Head of caudate nucleus (tissue), 42 donors: ENCODE measurements around the gene CDCP1.

Experiments
- DNase-seq, 42 donors: peaks; one replicate each; pipeline versions ENCODE4 v3.0.0 to v3.0.0-alpha.2; 2020 to 2021; ENCODE audit warnings: mixed read lengths in 7 of 42
- intact Hi-C: fragments of 100-400 bp; cut with DNase I; formaldehyde crosslinking; loops from one replicate; pipeline ENCODE4 v1.15.0; 2022

CDCP1 gene, protein sequence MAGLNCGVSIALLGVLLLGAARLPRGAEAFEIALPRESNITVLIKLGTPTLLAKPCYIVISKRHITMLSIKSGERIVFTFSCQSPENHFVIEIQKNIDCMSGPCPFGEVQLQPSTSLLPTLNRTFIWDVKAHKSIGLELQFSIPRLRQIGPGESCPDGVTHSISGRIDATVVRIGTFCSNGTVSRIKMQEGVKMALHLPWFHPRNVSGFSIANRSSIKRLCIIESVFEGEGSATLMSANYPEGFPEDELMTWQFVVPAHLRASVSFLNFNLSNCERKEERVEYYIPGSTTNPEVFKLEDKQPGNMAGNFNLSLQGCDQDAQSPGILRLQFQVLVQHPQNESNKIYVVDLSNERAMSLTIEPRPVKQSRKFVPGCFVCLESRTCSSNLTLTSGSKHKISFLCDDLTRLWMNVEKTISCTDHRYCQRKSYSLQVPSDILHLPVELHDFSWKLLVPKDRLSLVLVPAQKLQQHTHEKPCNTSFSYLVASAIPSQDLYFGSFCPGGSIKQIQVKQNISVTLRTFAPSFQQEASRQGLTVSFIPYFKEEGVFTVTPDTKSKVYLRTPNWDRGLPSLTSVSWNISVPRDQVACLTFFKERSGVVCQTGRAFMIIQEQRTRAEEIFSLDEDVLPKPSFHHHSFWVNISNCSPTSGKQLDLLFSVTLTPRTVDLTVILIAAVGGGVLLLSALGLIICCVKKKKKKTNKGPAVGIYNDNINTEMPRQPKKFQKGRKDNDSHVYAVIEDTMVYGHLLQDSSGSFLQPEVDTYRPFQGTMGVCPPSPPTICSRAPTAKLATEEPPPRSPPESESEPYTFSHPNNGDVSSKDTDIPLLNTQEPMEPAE

GRCh38 chr3:45145681-45146614 lies at the start of gene CDCP1:
Gene CDCP1 (minus strand): TSS chr3:45146378. CDS start chr3:45146287, 91 bp downstream.
- intact Hi-C loops: no loop called here
- DNase-seq: peak in 15 of 42 donors; percentile 5 to 45 (median 17)

DNA sequence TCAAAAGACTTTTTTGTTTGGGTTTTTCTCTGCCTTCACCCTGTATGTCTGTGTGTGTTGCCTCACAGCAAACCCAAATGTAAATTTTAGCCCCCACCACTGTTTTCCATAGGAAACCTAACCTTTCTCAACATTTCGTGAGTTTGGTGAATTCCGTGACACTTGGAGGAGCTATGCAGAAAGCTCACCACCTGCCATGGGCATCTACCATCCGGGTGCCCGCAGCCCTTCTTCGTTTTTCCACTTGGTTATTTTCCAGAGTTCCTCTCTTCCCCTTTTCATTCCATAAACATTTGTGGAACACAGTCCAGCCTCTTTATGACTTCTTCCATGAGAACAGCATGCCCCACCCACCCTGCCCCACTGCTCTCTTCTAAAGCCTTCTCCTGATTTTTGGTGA lies 48.6 kb upstream of the CDCP1 start:
- DNase-seq: no peak
- intact Hi-C loops: no loop called here

DNA sequence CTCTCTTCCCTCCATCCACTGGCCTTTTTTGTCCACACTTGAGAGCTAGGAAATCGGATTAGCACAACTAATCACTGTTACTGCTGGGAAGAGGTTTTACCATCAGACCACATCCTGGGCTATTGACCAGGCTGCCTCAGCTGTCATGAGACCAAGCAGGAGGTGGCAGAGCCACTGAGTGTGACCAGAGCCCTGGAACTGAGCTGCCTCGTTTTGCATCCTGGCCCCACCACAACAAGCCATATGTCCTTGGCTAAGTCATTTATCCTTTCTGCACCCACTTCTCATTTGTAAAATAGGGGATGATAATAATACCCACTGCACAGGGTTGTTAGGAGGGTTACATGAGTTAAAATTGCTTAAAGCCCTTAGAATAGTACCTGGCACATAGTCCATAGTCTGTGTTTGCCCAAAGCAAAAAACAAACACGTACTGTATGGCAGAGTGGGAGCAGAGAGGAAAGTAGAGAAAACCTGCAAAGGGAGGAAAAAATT lies 45.8 kb upstream of the CDCP1 start:
- DNase-seq: no peak
- intact Hi-C loops: no loop called here

DNA sequence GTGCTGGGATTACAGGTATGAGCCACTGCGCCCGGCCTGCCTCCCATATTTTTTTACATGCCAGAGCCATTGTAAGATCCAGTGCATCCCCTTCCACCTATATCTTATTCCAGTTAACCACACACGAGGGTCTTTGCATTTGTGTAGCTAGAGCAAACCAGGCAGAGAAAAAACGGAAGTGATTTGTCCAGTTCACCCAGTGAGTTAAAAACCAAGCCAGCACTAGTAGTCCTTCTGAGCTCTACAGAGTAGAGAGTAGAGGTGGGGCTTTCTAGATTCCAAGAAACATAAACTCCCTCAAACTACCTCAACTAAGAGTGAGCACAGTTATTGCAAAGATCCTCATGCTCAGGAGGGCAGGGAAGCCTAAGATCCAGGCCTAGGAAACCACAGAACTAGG lies 45.2 kb upstream of the CDCP1 start:
- intact Hi-C loops: no loop called here
- DNase-seq: no peak

DNA sequence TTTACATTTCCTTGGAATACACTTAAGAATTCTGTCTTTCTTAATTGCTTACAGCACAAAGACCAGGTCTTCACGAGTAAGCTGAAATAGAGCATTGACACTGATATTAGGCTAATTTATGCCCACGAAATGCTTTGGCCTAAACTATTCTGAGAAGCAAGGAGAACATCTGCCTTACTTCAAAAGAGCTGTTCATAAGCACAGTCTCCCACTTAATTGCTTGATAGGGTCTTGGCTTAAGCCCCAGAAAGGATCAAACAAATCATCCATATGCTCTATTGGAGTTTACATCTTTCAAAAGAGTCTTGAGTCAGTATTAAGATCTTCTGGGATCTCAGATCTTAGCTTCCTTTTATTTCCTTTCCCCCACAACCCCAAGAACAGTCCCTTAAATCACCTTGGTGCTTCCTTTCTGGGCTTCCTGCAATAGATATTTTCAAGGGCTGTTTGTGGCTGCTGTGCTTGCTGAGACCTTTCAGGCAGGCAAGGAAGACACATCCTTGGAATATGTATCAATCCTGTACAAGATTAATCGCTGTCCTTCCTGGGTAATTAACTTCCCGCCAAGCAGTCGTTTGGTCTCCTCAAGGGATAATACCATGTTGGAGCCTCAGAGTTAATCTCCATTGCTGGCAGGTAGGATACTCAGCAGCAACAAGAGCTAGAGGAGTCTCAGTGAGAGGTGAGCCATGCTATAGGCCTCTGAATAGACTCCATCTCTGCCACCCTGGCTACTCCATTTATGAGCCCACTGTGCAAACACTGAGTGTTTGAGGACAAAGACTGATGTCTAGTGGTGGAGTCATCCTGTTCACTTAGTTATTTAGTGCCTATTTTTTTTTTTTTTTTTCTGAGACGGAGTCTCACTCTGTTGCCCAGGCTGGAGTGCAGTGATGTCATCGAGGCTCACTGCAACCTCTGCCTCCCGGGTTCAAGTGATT lies 42.8 kb upstream of the CDCP1 start:
- intact Hi-C loops: no loop called here
- DNase-seq: no peak

- intact Hi-C loops: no loop called here
These were observed 41.5 kb upstream of the CDCP1 start for GRCh38 chr3:45187694-45188141.

GRCh38 chr3:45186871-45187270 lies 40.7 kb upstream of the CDCP1 start:
- DNase-seq: no peak
- intact Hi-C loops: no loop called here

More at GRCh38 chr3:45187694-45188141, 41.5 kb upstream of the CDCP1 start:
- DNase-seq: no peak

GRCh38 chr3:45185461-45185860 lies 39.3 kb upstream of the CDCP1 start:
- intact Hi-C loops: no loop called here
- no peak for DNase-seq

GRCh38 chr3:45185052-45185451 lies 38.9 kb upstream of the CDCP1 start:
- no peak for DNase-seq
- intact Hi-C loops: no loop called here

DNA sequence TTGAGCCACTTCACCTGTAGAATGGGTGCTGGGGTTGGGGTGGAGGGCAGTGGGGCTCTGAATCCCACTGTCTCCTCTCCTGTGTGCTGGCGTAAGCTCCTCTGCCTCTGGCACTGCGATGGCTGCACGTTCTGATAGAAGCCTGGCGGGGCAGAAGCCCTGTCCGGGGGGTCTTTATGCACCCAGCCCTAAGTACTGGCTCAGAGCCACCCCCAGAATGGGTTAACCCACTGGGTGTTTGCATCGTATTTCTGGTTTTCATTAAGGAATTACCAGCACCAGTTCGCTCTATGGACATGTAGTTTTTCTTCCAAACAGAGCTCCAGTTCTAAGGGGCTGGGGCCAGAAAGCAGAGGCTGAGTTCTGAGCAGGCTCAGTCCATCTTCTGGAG lies 37.7 kb upstream of the CDCP1 start:
- no peak for DNase-seq
- intact Hi-C loops: no loop called here

GRCh38 chr3:45182915-45183871 lies 37.0 kb upstream of the CDCP1 start:
- intact Hi-C loops: no loop called here
- DNase-seq: peak; percentile 26 to 94 (median 71)

- DNase-seq: no peak
- intact Hi-C loops: no loop called here
These were observed 35.3 kb upstream of the CDCP1 start for GRCh38 chr3:45181496-45181895.

DNA sequence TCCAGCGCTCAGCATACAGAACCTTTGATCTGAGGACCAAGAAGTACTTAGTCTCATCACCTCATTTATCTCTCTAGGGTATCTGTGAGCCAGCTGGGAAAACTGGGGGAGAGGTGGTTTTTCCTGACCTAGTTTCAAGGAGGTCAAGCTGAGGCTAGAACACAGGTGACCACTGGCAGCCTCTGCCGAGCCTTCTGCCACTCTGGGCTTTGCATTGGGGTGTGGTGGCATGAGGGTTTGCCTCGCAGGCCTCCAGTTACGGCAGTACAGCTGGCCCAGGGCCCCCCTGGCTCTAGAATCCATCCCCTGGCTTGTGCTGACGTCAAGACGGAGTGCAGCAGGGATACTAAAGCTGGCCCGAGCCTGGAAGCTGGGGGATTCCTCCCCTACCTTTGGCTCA lies 34.7 kb upstream of the CDCP1 start:
- intact Hi-C loops: no loop called here
- no peak for DNase-seq

DNA sequence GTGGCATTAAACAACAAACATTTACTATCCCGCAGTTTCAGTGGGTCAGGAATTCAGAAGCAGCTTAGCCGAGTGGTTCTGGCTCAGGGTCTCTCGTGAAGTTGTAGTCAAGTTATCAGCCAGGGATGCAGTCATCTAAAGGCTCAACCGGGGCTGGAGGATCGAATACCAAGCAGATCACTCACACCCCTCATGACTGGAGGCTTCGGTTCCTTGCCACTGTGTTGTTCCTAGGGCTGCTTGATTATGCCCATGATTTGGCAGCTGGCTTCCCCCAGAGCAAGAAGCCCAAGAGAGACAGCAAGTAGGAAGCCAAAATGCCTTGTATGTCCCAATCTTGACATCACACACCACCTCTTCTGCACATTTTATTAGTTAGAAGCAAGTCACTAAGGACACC lies 33.9 kb upstream of the CDCP1 start:
- intact Hi-C loops: no loop called here
- DNase-seq: peak in 1 of 42 donors; percentile 47

GRCh38 chr3:45179163-45179562 lies 33.0 kb upstream of the CDCP1 start:
- intact Hi-C loops: no loop called here
- DNase-seq: no peak

- DNase-seq: no peak
- intact Hi-C loops: no loop called here
These were observed 32.2 kb upstream of the CDCP1 start for GRCh38 chr3:45178183-45179023.
